ENCODE data around the gene MFRP. TPM values are rescaled to one million over a fixed set of nuclear protein-coding genes. Genes with fewer than 3 reads are reported as not detected.
A peak's percentile ranks its signal among the peaks of the same experiment; 100 is the strongest.

The MFRP gene
- total RNA-seq, 1 experiment from 2014 or later: not detected

GRCh38 chr11:119373059-119373920 is 26.8 kb upstream of the MFRP start:
- no peak for DNase-seq (ENCODE audit: low spot score)

- no peak for DNase-seq (ENCODE audit: low spot score)
Measured at GRCh38 chr11:119372260-119373058, 26.0 kb upstream of the MFRP start.

DNA sequence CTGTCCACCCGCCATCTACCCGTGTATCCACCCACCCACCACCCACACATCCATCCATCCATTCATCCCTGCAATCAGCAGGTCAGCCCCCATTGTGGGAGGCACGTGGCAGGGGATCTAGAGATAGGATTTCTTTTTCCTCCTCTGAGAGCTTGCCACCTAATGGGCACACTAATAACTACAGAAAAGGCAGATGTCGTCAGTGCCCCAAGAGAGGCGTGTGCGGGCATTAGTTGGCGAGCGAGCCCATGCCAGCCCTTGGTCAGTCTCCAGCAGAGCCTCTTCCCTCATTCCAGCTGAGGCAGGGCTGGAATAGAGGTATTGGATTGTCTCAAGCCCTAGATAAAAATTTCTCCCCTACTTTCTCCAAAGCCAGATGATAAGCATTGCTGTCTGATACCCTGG is 25.3 kb upstream of the MFRP start:
- DNase-seq (ENCODE audit: low spot score): peak; percentile 60

GRCh38 chr11:119371067-119371601 is 24.6 kb upstream of the MFRP start:
- no peak for DNase-seq (ENCODE audit: low spot score)

- no peak for DNase-seq (ENCODE audit: low spot score)
Measured at GRCh38 chr11:119370486-119371046, 24.1 kb upstream of the MFRP start.

DNA sequence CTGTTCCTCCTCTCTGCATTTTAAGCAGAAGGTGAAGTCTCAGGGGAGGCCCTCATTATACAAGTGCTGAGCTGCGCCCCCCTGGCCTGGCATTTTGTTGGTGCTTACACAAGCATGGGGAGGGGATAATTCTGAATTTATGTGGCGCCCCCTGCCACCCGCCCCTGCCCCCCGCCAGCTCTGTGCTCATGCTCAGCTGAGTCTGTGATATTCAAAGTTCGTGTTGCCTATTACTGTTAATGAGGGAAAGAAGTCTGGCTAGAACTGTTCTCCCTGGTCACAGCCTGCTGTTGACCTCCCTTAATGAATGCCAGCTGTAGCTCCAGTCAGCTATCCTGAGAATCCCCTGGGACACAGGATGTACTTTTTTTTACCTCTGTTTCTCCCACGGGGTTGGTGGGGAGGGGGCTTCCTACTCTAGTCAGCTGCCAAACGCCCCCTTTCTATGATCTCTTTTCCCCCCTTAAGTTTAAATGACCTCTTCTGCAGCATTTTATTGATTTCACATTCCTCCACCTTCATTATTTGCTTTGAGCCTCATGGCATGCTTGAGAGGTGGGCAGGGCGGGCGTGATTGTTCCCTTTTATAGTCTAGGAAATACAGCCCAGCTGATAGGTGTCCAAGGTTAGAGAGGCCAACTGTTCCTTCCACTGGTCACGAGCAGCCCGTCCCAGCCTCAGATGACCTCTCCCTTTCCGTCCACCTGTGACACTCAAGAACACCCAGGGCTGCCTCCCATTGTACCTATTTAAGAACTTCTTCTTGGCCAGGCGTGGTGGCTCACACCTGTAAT is 22.8 kb upstream of the MFRP start:
- DNase-seq (ENCODE audit: low spot score): no peak

DNA sequence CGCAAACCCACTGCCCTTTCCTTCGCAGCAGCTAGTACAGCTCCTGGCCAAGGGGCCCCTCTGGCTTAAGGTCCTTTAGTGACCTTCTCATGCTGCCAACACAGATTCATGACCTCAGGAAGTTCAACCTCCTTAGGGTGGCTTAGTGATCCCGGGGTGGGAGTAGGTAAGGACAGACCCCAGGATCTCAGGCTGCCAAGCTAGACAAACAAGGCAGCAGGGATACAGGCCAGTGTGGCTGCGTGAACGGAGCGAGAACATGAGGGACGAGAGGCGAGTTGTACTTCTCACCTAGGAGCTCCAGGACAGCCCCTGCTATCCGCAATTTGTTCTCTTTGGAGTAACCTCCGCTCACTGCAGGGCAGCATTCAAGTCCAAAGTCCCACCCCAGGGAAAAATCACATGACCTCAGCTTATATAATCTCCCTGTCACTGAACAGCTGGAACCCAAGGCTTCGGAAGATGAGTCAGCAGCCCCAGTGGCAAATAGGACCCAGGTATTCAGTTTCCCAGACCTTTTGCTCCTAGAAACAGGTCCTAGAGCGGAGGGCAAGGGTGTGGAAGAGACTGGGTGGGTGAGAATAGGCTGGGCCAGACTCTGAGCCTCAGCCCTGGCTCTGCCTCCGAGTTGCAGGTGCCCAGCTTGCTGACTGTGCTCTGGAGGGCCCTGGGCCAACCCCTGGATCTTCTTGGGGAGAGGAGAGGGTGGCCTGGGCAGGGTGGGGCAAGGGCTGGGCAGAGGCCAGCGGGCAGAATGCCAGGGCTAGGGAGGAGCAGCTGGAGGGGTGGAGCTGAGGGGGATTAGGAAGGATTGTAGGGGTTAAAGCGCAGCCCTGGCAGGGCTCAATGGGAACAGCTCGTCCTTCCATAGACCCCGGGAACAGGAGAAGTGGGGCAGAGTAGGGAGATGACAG is 21.9 kb upstream of the MFRP start:
- peak; percentile 46 for DNase-seq (ENCODE audit: low spot score)

DNA sequence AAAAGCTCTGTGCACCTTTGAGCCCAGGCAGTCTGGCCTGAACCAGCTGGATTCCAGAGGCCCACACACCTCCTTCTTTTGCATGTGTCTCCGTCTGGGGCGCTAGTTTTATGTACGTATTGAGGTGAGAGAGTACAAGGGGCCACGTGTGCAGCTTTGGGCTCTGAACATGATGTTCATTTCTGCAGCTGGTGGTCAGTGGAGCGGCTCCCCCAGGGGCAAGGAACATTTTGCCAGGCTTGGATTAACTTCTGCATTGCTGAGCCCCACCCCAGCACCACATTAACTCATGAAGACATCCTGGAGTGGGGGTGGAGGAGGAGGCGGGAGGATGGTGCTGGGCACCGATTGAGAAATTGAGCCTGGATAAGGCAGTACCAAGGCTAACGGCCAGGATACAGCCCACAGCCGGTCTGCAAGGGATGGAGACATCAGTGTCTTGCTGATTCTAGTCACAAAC is 21.2 kb upstream of the MFRP start:
- DNase-seq (ENCODE audit: low spot score): no peak

DNA sequence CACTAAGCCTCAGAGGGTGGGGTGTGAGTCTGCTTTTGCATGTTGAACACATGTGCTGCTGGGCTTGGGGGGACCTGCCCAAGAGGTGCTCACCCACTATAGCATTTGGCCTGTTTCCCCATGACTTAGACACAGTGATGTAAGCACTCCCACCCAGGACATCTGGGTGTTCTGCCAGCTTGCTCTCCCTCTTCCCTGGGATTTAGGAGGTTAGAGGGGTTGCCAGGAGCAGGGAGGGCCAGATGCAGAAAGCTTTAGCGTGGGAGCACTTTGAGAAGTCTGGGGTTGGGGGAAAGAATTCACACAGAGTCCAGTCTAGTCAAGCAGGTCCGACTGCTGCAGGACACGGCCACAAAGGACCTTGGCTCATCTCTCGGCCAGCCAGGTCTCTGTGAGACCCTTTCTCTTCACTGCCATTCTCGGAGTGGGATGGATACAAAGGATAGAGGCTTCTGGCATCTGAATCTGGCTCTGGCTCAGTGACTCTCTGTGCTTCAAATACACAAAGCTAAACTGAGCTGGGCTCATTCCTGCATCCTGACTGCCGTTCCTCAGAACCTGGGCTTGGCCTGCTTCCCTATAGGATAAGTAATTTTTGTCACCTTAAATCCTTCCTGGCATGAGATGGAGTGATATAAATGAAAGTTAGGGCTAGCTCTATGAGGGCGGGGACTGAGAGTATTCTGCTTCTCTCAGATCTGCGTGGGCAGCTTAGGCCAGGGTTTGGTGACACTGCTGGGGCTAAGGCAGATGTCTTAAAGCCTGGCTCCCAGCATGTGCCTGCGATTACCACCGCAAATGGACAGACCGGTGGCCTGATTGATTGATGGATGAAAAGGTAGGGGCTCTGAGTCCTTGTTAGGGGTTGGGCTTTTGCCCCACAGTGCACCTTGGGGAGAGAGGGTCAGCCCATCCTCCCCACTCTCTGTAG is 20.4 kb upstream of the MFRP start:
- no peak for DNase-seq (ENCODE audit: low spot score)

- no peak for DNase-seq (ENCODE audit: low spot score)
Measured at GRCh38 chr11:119365071-119365591, 18.6 kb upstream of the MFRP start.

DNA sequence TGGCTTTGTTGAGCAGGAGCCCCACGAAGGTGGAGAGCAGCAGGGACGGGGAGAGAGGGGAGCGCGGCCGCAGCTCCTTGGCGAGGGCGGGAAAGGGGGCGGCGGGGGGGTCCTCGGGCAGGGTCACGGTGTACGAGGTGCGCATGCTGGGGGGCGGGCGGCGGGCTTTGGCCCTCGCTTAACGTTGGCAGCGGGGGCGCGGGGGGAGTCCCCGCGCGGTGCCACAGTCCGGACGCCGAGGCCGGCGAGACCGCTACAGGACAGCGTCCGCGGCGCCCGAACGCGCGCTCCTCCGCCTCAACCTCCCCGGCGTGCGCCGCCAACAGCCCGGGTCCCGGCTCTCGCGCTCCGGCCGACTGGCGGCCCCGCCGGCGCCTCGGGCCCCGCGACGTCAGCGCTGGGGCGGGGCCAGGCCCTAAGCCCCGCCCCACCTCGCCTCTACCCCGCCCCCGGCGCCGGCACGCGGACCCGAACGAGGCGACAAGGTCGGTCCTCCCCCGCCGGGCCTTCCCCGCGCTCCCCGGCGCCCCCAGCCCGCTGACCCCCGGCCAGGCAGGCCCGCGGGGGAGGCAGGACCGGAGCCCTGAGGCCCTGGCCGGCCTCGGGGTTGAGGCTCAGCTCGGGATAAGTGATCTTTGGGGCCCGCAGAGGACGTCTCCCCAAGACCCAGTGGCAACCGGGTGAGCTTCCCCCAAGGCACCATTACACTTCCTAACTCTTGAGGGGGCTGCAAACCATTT is 17.5 kb upstream of the MFRP start:
- DNase-seq (ENCODE audit: low spot score): no peak

- no peak for DNase-seq (ENCODE audit: low spot score)
Measured at GRCh38 chr11:119363081-119363850, 16.8 kb upstream of the MFRP start.

DNA sequence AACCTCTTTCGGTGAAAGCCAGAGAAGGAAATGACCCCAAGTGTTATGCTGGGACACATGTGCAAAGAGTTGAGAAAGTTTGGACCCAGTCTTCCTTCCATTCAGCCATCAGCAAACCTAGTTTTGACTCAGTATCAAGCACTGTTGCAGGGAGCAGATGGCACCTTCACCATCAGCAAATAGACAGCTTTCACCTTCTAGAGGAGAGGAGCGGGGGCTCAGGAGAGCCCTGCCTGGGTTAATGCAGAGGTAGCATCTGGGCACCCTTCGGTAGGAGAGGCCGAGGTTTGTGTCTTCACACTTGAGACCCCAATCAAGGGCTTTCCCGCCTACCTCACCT is 16.2 kb upstream of the MFRP start:
- no peak for DNase-seq (ENCODE audit: low spot score)

DNA sequence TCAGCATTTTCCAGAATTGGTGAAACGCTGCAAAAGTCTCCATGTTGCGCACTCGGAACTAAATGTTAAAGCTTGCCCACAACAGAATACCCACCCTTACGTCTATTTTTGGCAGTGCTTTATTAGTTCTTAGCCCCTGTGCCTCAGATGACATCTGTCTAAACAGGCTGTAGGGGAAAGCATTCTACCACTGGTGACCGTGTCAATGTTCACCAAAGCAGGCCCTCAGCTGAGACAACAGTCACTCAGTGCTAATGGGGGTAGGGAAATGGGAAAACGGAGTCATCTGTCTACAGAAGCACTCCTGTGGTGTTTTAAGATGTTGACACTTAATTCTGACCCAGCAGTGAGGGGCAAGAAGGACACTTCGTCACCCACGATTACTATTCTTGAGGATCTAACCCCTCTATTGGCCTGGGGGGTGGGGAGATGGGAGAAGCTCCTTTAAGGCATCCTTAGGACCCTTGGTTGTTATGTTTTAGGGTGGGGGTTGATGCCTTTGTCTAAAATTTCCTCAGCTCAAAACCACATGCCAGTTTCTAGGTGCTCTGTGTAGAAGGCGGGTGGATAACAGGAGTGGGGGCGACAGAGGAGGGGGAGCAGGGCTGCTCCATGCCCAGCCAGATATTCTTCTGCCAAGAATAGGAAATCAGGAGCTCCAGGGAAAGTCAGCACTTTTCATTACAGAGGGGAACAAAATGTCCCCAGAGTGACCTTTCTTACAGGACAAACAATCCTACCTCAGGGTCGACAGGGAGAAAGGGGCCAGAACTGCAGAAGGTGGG is 15.6 kb upstream of the MFRP start:
- no peak for DNase-seq (ENCODE audit: low spot score)

DNA sequence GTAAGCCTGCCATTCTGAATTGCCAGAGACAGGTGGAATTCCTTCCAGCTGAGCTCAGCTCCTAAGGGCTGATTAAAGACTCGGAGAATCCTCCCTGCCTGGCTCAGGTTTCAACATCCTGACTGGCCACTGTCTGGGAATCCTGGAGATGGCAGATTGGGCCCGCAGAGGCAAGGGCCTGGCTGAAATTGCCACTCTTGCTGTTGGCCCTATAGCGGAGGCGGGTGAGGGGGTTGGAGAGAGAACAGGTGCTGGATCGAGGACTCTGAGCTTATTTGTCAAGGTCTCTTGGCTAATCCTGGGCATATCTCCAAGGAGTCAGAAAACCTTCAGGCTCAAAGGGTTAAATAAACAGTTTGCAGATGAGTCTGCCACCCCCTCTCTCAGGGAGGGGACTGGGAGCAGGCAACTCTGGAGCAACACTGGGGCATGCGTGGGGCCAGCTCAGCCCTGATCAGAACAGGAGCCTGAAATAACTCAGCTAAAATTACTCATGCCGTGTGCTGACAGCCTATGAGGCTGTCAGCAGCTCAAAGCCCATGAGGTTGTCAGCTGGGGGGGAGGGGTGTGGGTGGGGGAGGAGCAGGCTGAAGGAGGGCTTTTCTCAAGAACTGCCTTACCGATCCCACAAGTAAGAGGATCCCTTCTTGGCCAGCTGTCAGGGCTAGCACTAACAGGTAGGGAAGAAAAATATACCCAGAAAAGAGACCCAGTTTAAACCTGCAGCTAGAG is 14.7 kb upstream of the MFRP start:
- peak; percentile 48 for DNase-seq (ENCODE audit: low spot score)

Data from H4 (cell line).